Esophagus muscularis mucosa (tissue), 4 donors: Measurements from ENCODE around the gene ISX. TPM values are rescaled to one million over a fixed set of nuclear protein-coding genes. Genes with fewer than 3 reads are reported as not detected.
A peak's percentile ranks its signal among the peaks of the same experiment; 100 is the strongest.

Source experiments
- DNase-seq: peaks from one replicate; pipeline ENCODE4 v3.0.0-alpha.2; 2017; ENCODE audit errors: extremely low spot score
- H3K27ac ChIP-seq, 4 donors: fragments of 200-600 bp; sonication (generic); replicated peaks in 1 of 4; 1 replicate in 3 of 4; 2 replicates in 1 of 4; pipeline ENCODE4 v1.5.1; 2016 to 2019; ENCODE audit warnings: mild to moderate bottlenecking in 1 of 4
- H3K27me3 ChIP-seq, 4 donors: fragments of 200-600 bp; sonication (generic); one replicate each; pipeline versions ENCODE4 v1.5.1 to v1.6.0; 2016 to 2019
- H3K36me3 ChIP-seq, 4 donors: fragments of 200-600 bp; sonication (generic); one replicate each; pipeline ENCODE4 v1.5.1; 2016 to 2019
- H3K4me1 ChIP-seq, 4 donors: fragments of 200-600 bp; sonication (generic); one replicate each; pipeline ENCODE4 v1.5.1; 2016 to 2019
- H3K4me3 ChIP-seq, 4 donors: fragments of 200-600 bp; sonication (generic); 1 replicate in 2 of 4; 2 replicates in 2 of 4; pipeline ENCODE4 v1.5.1; 2016 to 2019; ENCODE audit warnings: mild to moderate bottlenecking in 4 of 4, moderate library complexity in 1 of 4
- H3K9me3 ChIP-seq, 4 donors: fragments of 200-600 bp; sonication (generic); 1 replicate in 3 of 4; 2 replicates in 1 of 4; pipeline ENCODE4 v1.5.1; 2016 to 2019
- EP300 ChIP-seq: sonication (generic); formaldehyde crosslinking; IDR thresholded peaks from one replicate; pipeline ENCODE4 v1.6.1; 2017; ENCODE audit warnings: antibody characterized with exemption
- POLR2A ChIP-seq: fragments of 450-650 bp; IDR thresholded peaks from one replicate; pipeline ENCODE4 v1.6.1; 2017; ENCODE audit warnings: antibody characterized with exemption, moderate library complexity, mild to moderate bottlenecking, low read depth
- POLR2AphosphoS5 ChIP-seq, 2 donors: sonication (generic); formaldehyde crosslinking; IDR thresholded peaks; one replicate each; pipeline ENCODE4 v1.6.1; 2017; ENCODE audit warnings: antibody characterized with exemption in 2 of 2
- WGBS: methylation state at CpG from one replicate; pipeline ENCODE4 v1.1.5; 2018; 5-methylcytosine and 5-hydroxymethylcytosine counted together
- intact Hi-C: fragments of 100-400 bp; cut with DNase I; formaldehyde crosslinking; loops from one replicate; pipeline ENCODE4 v1.15.1; 2023
- total RNA-seq, 4 donors: library from RNA; depleted of rRNA; stranded (reverse); fragments of >200 nt; gene quantifications; one replicate each; pipeline versions ENCODE4 v1.1.0 to v1.2.1, GENCODE V29; 2016
- TF ChIP-seq, protein P1 (sequence below), 3 experiments: fragments of 200-600 bp in 2 of 3; fragments of 450-650 bp in 1 of 3; sonication (generic) in 2 of 3; IDR thresholded peaks; one replicate each; pipeline ENCODE4 v1.5.1; 2017 to 2019; ENCODE audit warnings: antibody characterized with exemption in 3 of 3, mild to moderate bottlenecking in 2 of 3, moderate library complexity in 1 of 3

ISX gene
- total RNA-seq, 4 donors from 2014 or later = not detected

DNA sequence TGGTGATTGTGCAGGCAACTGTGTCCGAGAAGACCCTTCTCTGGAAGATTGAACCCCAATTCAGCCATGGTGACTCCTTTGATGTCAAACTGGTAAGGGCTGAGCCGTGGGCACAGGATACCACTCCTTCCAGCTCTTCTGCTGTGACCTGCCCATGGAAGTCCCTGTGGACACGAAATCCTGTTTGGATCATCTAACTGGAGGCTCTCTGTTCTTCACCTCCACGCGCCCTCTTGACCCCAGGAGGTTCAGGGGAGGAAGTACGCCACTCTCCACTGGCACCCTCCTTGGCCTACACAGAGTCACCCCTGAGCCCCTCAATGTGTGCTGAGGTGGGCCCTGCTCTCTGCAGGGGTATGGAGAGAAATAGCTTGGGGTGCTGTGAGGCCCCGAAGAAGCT, 810 bp downstream of the ISX start:
- no peak for DNase-seq
- no peak overlapping the region for H3K27ac ChIP-seq
- no peaks in the 10 kb centered on the region for H3K4me1 ChIP-seq
- whole genome bisulfite sequencing = 85% methylated on average over 7 of the region's 7 CpGs
- no peaks in the 10 kb centered on the region for H3K9me3 ChIP-seq
- no peak overlapping the region for H3K4me3 ChIP-seq
- no peak for TF ChIP-seq POLR2AphosphoS5 (IDR thresholded peaks at IDR 0.05)
- TF ChIP-seq, protein P1, sequence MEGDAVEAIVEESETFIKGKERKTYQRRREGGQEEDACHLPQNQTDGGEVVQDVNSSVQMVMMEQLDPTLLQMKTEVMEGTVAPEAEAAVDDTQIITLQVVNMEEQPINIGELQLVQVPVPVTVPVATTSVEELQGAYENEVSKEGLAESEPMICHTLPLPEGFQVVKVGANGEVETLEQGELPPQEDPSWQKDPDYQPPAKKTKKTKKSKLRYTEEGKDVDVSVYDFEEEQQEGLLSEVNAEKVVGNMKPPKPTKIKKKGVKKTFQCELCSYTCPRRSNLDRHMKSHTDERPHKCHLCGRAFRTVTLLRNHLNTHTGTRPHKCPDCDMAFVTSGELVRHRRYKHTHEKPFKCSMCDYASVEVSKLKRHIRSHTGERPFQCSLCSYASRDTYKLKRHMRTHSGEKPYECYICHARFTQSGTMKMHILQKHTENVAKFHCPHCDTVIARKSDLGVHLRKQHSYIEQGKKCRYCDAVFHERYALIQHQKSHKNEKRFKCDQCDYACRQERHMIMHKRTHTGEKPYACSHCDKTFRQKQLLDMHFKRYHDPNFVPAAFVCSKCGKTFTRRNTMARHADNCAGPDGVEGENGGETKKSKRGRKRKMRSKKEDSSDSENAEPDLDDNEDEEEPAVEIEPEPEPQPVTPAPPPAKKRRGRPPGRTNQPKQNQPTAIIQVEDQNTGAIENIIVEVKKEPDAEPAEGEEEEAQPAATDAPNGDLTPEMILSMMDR (IDR thresholded peaks at IDR 0.05) = no peak
- no peak for TF ChIP-seq EP300
- no peak for TF ChIP-seq POLR2A
- H3K27me3 ChIP-seq = no peaks in the 10 kb centered on the region
- intact Hi-C loops = no loop called here
- no peaks in the 10 kb centered on the region for H3K36me3 ChIP-seq

DNA sequence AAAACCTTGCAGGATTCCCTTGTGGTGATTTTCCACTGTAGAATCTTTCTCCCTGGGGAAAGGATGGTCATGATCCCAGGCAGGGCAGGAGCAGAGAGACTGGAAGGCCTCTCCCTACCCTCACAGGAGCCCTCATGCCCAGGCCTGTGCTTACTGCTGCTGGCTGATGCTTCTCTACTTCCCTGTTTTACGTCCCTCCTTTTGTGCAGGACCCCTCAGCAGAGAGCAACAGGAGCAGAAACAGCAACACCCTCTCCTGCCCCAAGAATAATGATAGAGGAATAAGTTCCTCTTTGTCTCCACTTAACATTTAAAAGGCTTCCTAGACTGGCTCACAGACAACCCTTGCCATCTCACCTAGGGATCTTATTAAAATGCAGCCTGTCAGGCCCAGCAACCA, 3.6 kb downstream of the ISX start:
- Histone ChIP-seq H3K4me1 (no peaks in the 10 kb centered on the region), H3K4me3 (no peak overlapping the region), H3K9me3 (peaks cover 0 to 4% (median 0%) of the 10 kb centered on the region in 4 donors), H3K27ac (no peak overlapping the region), H3K36me3 (no peaks in the 10 kb centered on the region), H3K27me3 (no peaks in the 10 kb centered on the region)
- TF ChIP-seq, protein P1 (IDR thresholded peaks at IDR 0.05) = no peak
- no peak for TF ChIP-seq POLR2A
- no peak for TF ChIP-seq EP300
- TF ChIP-seq POLR2AphosphoS5 (IDR thresholded peaks at IDR 0.05) = no peak
- no peak for DNase-seq
- 57% methylated on average over 1 of the region's 1 CpG for WGBS
- intact Hi-C loops = no loop called here

DNA sequence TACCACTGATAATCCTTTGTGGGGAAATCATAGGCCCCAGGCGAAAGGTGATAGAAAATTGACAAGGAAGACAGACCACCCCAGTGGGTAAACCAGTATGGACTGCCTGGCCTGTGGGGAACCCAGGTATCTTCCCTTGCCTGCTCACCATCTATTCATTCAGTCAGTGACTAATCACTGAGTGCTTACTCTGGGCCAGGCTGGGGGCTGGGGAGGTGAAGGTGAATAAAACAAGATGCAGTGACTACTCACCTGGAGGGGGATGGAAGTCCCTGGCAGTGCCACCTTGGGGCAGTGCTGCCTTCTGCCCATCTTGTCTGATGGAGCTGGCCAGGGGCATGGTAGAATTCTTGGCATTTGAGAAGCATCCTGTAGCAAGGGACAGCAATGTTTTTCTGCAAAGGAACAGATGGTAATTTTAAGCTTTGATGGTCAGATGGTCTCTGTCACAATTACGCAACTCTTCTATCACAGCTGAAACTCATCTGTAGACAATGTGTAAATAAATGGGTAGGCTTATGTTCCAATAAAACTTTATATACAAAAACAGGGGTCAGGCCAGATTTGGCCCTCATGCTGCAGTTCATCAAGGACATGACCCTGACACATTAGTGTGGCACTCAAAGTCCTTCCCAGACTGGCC, 4.6 kb downstream of the ISX start:
- Histone ChIP-seq H3K27ac (no peak overlapping the region), H3K36me3 (no peaks in the 10 kb centered on the region), H3K4me1 (no peaks in the 10 kb centered on the region), H3K27me3 (no peaks in the 10 kb centered on the region), H3K9me3 (peaks cover 0 to 4% (median 0%) of the 10 kb centered on the region in 4 donors), H3K4me3 (no peak overlapping the region)
- peak in 1 of 2 donors; percentile 52 for TF ChIP-seq POLR2AphosphoS5 (IDR thresholded peaks at IDR 0.05)
- no peak for TF ChIP-seq POLR2A
- no peak for TF ChIP-seq EP300
- TF ChIP-seq, protein P1 (IDR thresholded peaks at IDR 0.05) = no peak
- intact Hi-C loops = no loop called here
- WGBS = 33% methylated on average over 2 of the region's 2 CpGs
- no peak for DNase-seq

DNA sequence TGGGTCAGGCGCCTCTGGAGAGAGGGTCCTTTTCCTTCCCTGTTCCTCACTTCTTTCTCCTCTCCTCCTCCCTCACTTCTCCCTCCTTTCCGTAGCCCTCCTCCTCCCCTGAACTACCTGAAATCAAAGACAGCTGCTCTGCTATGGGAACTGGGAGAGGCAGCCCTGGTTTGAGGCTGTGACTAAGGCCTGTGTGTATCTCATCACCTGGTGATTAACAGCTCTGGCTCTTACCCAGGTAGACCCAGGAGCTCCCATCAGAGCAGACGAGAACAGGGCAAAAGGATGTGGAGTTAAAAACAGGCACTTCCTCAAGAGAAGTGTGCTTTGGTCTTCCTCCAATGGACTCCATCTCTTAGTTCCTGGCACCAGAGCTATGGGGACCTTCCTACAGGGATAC, 5.8 kb downstream of the ISX start:
- 54% methylated on average over 3 of the region's 3 CpGs for WGBS
- intact Hi-C loops = no loop called here
- Histone ChIP-seq H3K36me3 (no peaks in the 10 kb centered on the region), H3K27ac (peak overlapping the region in 1 of 4 donors; percentile 40), H3K4me1 (no peaks in the 10 kb centered on the region), H3K4me3 (no peak overlapping the region), H3K9me3 (peaks cover 0 to 4% (median 0%) of the 10 kb centered on the region in 4 donors), H3K27me3 (no peaks in the 10 kb centered on the region)
- no peak for DNase-seq
- TF ChIP-seq EP300 = no peak
- TF ChIP-seq, protein P1 (IDR thresholded peaks at IDR 0.05) = no peak
- no peak for TF ChIP-seq POLR2A
- TF ChIP-seq POLR2AphosphoS5 (IDR thresholded peaks at IDR 0.05) = no peak

DNA sequence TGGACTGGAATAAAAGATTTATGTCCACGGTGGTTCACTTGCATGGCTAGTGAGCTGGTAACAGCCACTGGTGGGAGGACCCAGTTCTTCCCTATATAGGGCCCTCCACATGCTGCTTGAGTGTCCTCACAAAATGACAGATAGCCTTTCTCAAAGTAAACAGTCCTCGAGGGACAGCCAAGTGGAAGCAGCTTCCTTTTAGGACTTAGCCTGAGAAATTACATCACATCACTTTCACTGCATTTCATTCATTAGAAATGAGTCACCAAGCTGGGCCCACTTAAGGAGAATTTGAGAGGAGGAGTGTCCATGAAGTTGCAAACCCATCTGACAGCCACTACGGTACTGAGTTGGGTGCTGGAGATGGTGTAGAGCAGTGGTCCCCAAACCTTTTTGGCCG, 7.0 kb downstream of the ISX start:
- Histone ChIP-seq H3K4me3 (no peak overlapping the region), H3K27ac (no peak overlapping the region), H3K36me3 (no peaks in the 10 kb centered on the region), H3K9me3 (peaks cover 0 to 4% (median 0%) of the 10 kb centered on the region in 4 donors), H3K27me3 (no peaks in the 10 kb centered on the region), H3K4me1 (no peaks in the 10 kb centered on the region)
- intact Hi-C loops = no loop called here
- 44% methylated on average over 4 of the region's 4 CpGs for WGBS
- TF ChIP-seq EP300 (no peak), POLR2A (no peak), POLR2AphosphoS5 (IDR thresholded peaks at IDR 0.05) (no peak)
- TF ChIP-seq, protein P1 (IDR thresholded peaks at IDR 0.05) = no peak
- no peak for DNase-seq
